ENCODE results near the gene EYA4.

Gene EYA4

GRCh38 chr6:133447924-133448323 is 206.8 kb downstream of the EYA4 start:
- TF ChIP-seq CTCF (conservative IDR thresholded peaks at IDR 0.05; ENCODE audit: low read length) (no peak), EZH2phosphoT487 (IDR thresholded peaks at IDR 0.05; ENCODE audit: borderline replicate concordance) (no peak)
- no peaks in the 10 kb centered on the region for H3K79me2 ChIP-seq (ENCODE audit: insufficient read depth, low read length)
- no peaks in the 10 kb centered on the region for H3K9me2 ChIP-seq (replicated peaks; ENCODE audit: low read depth, low read length)
- H2AFZ ChIP-seq (ENCODE audit: low read length): no peak overlapping the region
- no peaks in the 10 kb centered on the region for H4K20me1 ChIP-seq (ENCODE audit: insufficient read depth, low read length, poor library complexity, severe bottlenecking)
- no peaks in the 10 kb centered on the region for H3K9me3 ChIP-seq (ENCODE audit: insufficient read depth, low read depth, low read length)
- H3K4me3 ChIP-seq (ENCODE audit: low read length, poor library complexity, severe bottlenecking): no peak overlapping the region
- H3K4me2 ChIP-seq (ENCODE audit: low read depth, low read length, poor library complexity, severe bottlenecking): no peak overlapping the region
- H3K9ac ChIP-seq (ENCODE audit: low read depth, low read length, poor library complexity, severe bottlenecking): no peak overlapping the region
- H3F3A ChIP-seq (ENCODE audit: low read depth): no peaks in the 10 kb centered on the region
- H3K36me3 ChIP-seq (ENCODE audit: insufficient read depth, low read length): no peaks in the 10 kb centered on the region
- H3K27me3 ChIP-seq (ENCODE audit: insufficient read depth, low read length, poor library complexity, severe bottlenecking): no peaks in the 10 kb centered on the region
- H3K4me1 ChIP-seq (ENCODE audit: insufficient read depth, low read length, poor library complexity, severe bottlenecking): no peaks in the 10 kb centered on the region

GRCh38 chr6:133456439-133456838 is 215.3 kb downstream of the EYA4 start:
- Histone ChIP-seq H3K36me3 (ENCODE audit: insufficient read depth, low read length) (no peaks in the 10 kb centered on the region), H3K9me2 (replicated peaks; ENCODE audit: low read depth, low read length) (no peaks in the 10 kb centered on the region), H2AFZ (ENCODE audit: low read length) (no peak overlapping the region), H3K9me3 (ENCODE audit: insufficient read depth, low read depth, low read length) (no peaks in the 10 kb centered on the region), H3K4me3 (ENCODE audit: low read length, poor library complexity, severe bottlenecking) (no peak overlapping the region), H3K79me2 (ENCODE audit: insufficient read depth, low read length) (no peaks in the 10 kb centered on the region), H3K27me3 (ENCODE audit: insufficient read depth, low read length, poor library complexity, severe bottlenecking) (no peaks in the 10 kb centered on the region), H4K20me1 (ENCODE audit: insufficient read depth, low read length, poor library complexity, severe bottlenecking) (no peaks in the 10 kb centered on the region), H3F3A (ENCODE audit: low read depth) (no peaks in the 10 kb centered on the region), H3K4me1 (ENCODE audit: insufficient read depth, low read length, poor library complexity, severe bottlenecking) (no peaks in the 10 kb centered on the region), H3K4me2 (ENCODE audit: low read depth, low read length, poor library complexity, severe bottlenecking) (no peak overlapping the region), H3K9ac (ENCODE audit: low read depth, low read length, poor library complexity, severe bottlenecking) (no peak overlapping the region)
- no peak for TF ChIP-seq EZH2phosphoT487 (IDR thresholded peaks at IDR 0.05; ENCODE audit: borderline replicate concordance)
- no peak for TF ChIP-seq CTCF (conservative IDR thresholded peaks at IDR 0.05; ENCODE audit: low read length)

- Histone ChIP-seq H3K9me2 (replicated peaks; ENCODE audit: low read depth, low read length) (no peaks in the 10 kb centered on the region), H2AFZ (ENCODE audit: low read length) (no peak overlapping the region), H3F3A (ENCODE audit: low read depth) (no peaks in the 10 kb centered on the region), H3K27me3 (ENCODE audit: insufficient read depth, low read length, poor library complexity, severe bottlenecking) (no peaks in the 10 kb centered on the region), H3K9me3 (ENCODE audit: insufficient read depth, low read depth, low read length) (no peaks in the 10 kb centered on the region), H3K79me2 (ENCODE audit: insufficient read depth, low read length) (no peaks in the 10 kb centered on the region), H3K9ac (ENCODE audit: low read depth, low read length, poor library complexity, severe bottlenecking) (no peak overlapping the region), H3K36me3 (ENCODE audit: insufficient read depth, low read length) (no peaks in the 10 kb centered on the region), H3K4me3 (ENCODE audit: low read length, poor library complexity, severe bottlenecking) (no peak overlapping the region), H4K20me1 (ENCODE audit: insufficient read depth, low read length, poor library complexity, severe bottlenecking) (no peaks in the 10 kb centered on the region), H3K4me1 (ENCODE audit: insufficient read depth, low read length, poor library complexity, severe bottlenecking) (no peaks in the 10 kb centered on the region), H3K4me2 (ENCODE audit: low read depth, low read length, poor library complexity, severe bottlenecking) (no peak overlapping the region)
- no peak for TF ChIP-seq CTCF (conservative IDR thresholded peaks at IDR 0.05; ENCODE audit: low read length)
- TF ChIP-seq EZH2phosphoT487 (IDR thresholded peaks at IDR 0.05; ENCODE audit: borderline replicate concordance): no peak
Measured at GRCh38 chr6:133456944-133457343, 215.8 kb downstream of the EYA4 start.
